Erythroblast (primary cell): ENCODE results near the gene RAB39B.

Experiments
- GATA1 ChIP-seq: IDR thresholded peaks from 2 replicates; pipeline ENCODE4 v1.6.1; 2011; ENCODE audit warnings: low read depth, mild to moderate bottlenecking, control low read depth, low read length, moderate library complexity
- POLR2A ChIP-seq: IDR thresholded peaks from 2 replicates; pipeline ENCODE4 v1.6.1; 2011; ENCODE audit warnings: mild to moderate bottlenecking, low read length

- TF ChIP-seq POLR2A (no peak), GATA1 (no peak)
Observed at GRCh38 chrX:155242300-155242699, 22.0 kb downstream of the RAB39B start.
